IPS DF 4.7 (cell line): ENCODE measurements around the gene CIITA.
"Not testable (repeated sequence)": the region's sequence is repeated elsewhere in the genome, so short reads cannot be mapped to it uniquely, and the experiment has no call there.

Experiments
- DNase-seq: peaks from one replicate; pipeline ENCODE4 v3.0.0-alpha.2; 2013; ENCODE audit warnings: low spot score; ENCODE audit errors: extremely low read depth

Gene CIITA

GRCh38 chr16:10918294-10919002, 41.4 kb downstream of the CIITA start:
- peak; percentile 90 for DNase-seq

GRCh38 chr16:10919003-10919351, 42.0 kb downstream of the CIITA start:
- no peak for DNase-seq

GRCh38 chr16:10920726-10921427, 43.9 kb downstream of the CIITA start:
- no peak for DNase-seq

- no peak for DNase-seq
Observed at GRCh38 chr16:10921536-10922327, 44.7 kb downstream of the CIITA start.

- DNase-seq: no peak
Observed at GRCh38 chr16:10922328-10923145, 45.5 kb downstream of the CIITA start.

GRCh38 chr16:10923146-10923649, 46.2 kb downstream of the CIITA start:
- no peak for DNase-seq

- no peak for DNase-seq
Observed at GRCh38 chr16:10923650-10924214, 46.7 kb downstream of the CIITA start.

GRCh38 chr16:10925285-10925684, 48.3 kb downstream of the CIITA start:
- DNase-seq: not testable (repeated sequence)

GRCh38 chr16:10926094-10926493, 49.1 kb downstream of the CIITA start:
- DNase-seq: no peak

- no peak for DNase-seq
Observed at GRCh38 chr16:10926867-10927266, 49.9 kb downstream of the CIITA start.

GRCh38 chr16:10927497-10928112, 50.6 kb downstream of the CIITA start:
- DNase-seq: no peak

- DNase-seq: not testable (repeated sequence)
Observed at GRCh38 chr16:10929097-10929496, 52.1 kb downstream of the CIITA start.

GRCh38 chr16:10929853-10930754, 53.1 kb downstream of the CIITA start:
- DNase-seq: no peak

GRCh38 chr16:10930755-10931093, 53.7 kb downstream of the CIITA start:
- no peak for DNase-seq

- no peak for DNase-seq
Observed at GRCh38 chr16:10931134-10931533, 54.1 kb downstream of the CIITA start.

- DNase-seq: no peak
Observed at GRCh38 chr16:10931977-10932632, 55.1 kb downstream of the CIITA start.

GRCh38 chr16:10932959-10933710, 56.1 kb downstream of the CIITA start:
- no peak for DNase-seq

- no peak for DNase-seq
Observed at GRCh38 chr16:10933865-10934264, 56.9 kb downstream of the CIITA start.
